Measurements from ENCODE around the gene SOWAHB.
"Not testable (repeated sequence)": the region's sequence is repeated elsewhere in the genome, so short reads cannot be mapped to it uniquely, and the experiment has no call there.

Gene SOWAHB

DNA sequence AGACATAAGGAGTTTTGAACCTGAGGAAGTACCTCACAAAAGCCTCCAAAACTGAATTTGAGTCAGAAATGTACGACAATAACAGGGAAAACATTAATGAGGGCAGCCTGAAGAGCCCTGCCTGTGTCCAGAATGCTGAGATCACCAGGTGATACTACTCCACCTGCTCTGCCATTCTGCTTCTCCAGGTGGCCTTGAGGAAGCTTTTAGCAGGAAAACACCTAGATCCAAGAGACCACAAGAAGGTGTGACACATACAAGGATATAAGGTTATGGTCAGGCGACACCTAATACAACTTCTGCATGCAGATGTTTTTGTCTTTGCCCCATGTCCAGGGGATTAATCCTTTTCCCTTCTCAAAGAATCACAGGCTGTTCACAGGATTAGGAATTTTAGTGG is 15.3 kb downstream of the SOWAHB start:
- no peaks in the 10 kb centered on the region for H3K36me3 Mint-ChIP-seq
- no peaks in the 10 kb centered on the region for H3K9me3 Mint-ChIP-seq
- H3K4me3 Mint-ChIP-seq: no peak overlapping the region
- H3K27ac Mint-ChIP-seq: no peak overlapping the region
- no peak for DNase-seq (ENCODE audit: low spot score in 2 of 2)
- H3K27me3 Mint-ChIP-seq: peaks cover 15% of the 10 kb centered on the region
- ATAC-seq (ENCODE audit: low read depth): no peak
- no peaks in the 10 kb centered on the region for H3K4me1 Mint-ChIP-seq

DNA sequence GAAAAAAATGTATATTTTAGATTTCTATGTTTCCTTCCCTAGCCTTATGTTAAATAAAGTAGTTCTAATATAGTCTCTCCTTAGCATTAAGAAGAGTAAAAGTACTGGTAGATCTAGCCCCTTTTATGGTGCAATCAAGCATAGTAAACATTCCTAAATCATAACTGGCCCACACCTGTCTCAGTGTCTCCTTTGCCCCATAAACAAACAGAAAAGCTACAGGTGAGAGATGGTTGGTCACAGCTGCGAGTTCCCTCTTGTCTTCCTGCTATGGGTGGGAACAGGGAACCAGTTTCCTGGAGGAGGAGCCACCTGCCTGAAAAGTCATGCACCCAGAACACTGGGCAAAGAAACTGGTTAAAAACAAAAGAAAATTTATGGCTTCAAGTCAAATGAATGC is 16.6 kb downstream of the SOWAHB start:
- Mint-ChIP-seq H3K27me3 (peaks cover 15% of the 10 kb centered on the region), H3K27ac (no peak overlapping the region), H3K4me1 (no peaks in the 10 kb centered on the region), H3K9me3 (no peaks in the 10 kb centered on the region), H3K36me3 (no peaks in the 10 kb centered on the region), H3K4me3 (no peak overlapping the region)
- DNase-seq (ENCODE audit: low spot score in 2 of 2) (no peak), ATAC-seq (ENCODE audit: low read depth) (no peak)

DNA sequence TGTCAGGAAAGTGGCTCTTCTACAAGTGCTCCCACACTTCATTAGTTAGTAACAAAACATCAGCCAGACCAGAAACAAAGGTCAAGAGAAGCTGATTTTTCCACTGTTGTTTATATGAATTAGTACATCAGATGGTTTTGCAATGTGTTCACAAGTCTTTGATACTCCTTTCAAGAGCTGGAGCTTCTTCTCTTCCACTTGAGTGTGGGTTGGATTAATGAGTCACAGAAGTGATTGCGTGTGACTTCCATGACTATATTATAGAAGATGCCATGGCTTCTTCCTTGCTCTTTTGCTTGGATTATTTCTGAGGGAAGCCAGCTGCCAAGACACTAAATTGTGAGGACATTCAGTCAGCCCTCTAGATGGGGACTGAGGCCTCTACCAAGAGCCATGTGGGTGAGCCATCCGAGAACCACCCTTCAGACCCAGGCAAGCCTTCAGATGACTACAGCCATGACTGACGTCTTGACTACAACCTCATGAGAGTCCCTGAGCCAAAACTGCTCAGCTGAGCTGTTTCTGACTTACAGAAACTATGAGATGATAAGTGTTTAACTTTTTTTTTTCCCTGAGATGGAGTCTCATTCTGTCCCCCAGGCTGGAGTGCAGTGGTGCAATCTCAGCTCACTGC is 18.1 kb downstream of the SOWAHB start:
- ATAC-seq (ENCODE audit: low read depth) (no peak), DNase-seq (ENCODE audit: low spot score in 2 of 2) (no peak)
- Mint-ChIP-seq H3K9me3 (peaks cover 1% of the 10 kb centered on the region), H3K4me1 (no peaks in the 10 kb centered on the region), H3K4me3 (no peak overlapping the region), H3K27ac (no peak overlapping the region), H3K36me3 (no peaks in the 10 kb centered on the region), H3K27me3 (peaks cover 15% of the 10 kb centered on the region)

DNA sequence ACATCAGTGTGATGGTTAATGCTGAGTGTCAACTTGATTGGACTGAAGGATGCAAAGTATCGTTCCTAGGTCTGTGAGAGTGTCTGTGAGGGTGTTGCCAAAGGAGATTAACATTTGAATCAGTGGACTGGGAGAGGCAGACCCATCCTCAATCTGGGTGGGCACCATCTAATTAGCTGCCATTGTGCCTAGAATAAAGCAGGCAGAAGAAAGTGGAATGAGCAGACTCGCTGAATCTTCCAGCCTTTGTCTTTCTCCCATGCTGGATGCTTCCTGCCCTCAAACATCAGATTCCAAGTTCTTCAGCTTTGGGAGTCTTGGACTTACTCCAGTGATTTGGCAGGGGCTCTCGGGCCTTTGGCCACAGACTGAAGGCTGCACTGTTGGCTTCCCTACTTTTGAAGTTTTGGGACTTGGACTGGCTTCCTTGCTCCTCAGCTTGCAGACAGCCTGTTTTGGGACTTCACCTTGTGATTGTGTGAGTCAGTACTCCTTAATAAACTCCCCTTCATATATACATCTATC is 19.2 kb downstream of the SOWAHB start:
- not testable (repeated sequence) for H3K27ac Mint-ChIP-seq; H3K36me3 Mint-ChIP-seq; H3K4me3 Mint-ChIP-seq; DNase-seq (ENCODE audit: low spot score in 2 of 2); H3K4me1 Mint-ChIP-seq; ATAC-seq (ENCODE audit: low read depth); H3K9me3 Mint-ChIP-seq
- peaks cover 17% of the 10 kb centered on the region for H3K27me3 Mint-ChIP-seq

DNA sequence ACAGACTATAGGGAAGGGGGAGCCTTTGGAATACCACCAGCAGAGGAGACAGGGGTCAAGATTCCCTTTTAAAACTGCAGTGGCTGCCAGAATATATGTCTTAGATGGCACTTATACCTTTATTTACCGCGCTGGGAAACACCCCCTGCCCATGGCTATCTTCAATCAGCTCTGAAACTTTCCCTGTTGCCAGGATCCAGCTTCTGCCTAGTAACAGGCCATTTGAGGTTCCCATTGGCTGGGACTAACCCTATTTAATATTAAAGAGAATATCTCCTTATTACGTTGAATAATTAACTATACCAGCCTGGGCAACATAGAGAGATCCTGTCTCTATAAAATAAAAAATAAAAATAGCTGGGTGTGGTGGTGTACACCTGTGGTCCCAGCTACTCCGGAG is 23.8 kb downstream of the SOWAHB start:
- Mint-ChIP-seq H3K9me3 (peaks cover 5% of the 10 kb centered on the region), H3K4me1 (no peaks in the 10 kb centered on the region), H3K36me3 (no peaks in the 10 kb centered on the region), H3K27ac (no peak overlapping the region), H3K27me3 (peaks cover 17% of the 10 kb centered on the region), H3K4me3 (no peak overlapping the region)
- no peak for ATAC-seq (ENCODE audit: low read depth)
- no peak for DNase-seq (ENCODE audit: low spot score in 2 of 2)

DNA sequence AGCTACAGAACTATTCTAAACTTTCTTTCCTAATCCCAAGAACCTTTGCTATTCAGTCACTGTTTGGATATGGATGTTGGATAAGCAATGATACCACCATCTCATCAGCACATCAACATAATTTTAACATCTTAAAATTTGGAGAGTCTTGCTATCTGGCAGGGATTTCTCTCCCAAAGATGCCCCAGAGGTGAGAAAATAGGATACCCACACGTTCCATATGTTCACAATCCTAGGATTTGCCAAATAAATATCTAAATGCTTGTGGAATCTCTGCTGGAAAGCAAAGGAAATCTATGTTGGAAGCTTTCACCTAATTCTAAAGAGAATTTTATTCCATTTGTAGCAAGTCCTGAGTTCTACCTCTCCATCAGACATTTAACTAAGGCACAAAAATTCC is 24.4 kb downstream of the SOWAHB start:
- Mint-ChIP-seq H3K36me3 (no peaks in the 10 kb centered on the region), H3K9me3 (peaks cover 5% of the 10 kb centered on the region), H3K4me3 (no peak overlapping the region), H3K27ac (no peak overlapping the region), H3K27me3 (peaks cover 15% of the 10 kb centered on the region), H3K4me1 (no peaks in the 10 kb centered on the region)
- no peak for ATAC-seq (ENCODE audit: low read depth)
- no peak for DNase-seq (ENCODE audit: low spot score in 2 of 2)

DNA sequence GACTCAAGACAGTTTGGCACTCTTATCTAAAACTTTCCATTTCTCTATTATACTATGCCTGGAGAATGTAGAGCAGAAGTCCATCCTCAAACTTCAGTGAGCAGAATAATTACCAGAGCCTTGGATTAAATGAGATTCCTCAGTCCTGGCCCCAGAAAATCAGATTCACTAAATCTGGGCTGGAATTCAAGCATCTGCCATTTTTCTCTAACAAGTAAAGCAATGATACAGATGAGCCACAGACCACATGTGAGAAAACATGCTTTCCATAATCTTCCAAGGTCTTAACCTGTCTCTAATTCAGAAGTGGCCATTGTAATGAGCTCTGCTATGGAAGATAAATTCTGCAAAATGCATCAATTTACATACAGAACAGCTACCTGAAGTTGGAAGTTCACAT is 25.4 kb downstream of the SOWAHB start:
- Mint-ChIP-seq H3K27me3 (peaks cover 8% of the 10 kb centered on the region), H3K4me1 (no peaks in the 10 kb centered on the region), H3K4me3 (no peak overlapping the region), H3K9me3 (peaks cover 5% of the 10 kb centered on the region), H3K36me3 (no peaks in the 10 kb centered on the region), H3K27ac (no peak overlapping the region)
- no peak for DNase-seq (ENCODE audit: low spot score in 2 of 2)
- ATAC-seq (ENCODE audit: low read depth): no peak

DNA sequence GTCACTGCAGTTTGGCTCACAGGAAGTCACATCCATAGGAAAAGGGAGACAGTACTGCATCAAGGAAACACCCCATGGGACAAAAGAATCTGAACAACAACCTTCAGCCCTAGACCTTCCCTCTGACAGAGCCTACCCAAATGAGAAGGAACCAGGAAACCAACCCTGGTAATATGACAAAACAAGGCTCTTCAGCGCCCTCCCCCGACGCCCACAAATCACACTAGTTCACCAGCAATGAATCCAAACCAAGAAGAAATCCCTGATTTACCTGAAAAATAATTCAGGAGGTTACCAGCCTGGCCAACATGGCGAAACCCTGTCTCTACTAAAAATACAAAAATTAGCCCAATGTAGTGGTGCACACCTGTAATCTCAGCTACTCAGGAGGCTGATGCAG is 29.2 kb downstream of the SOWAHB start:
- not testable (repeated sequence) for H3K4me3 Mint-ChIP-seq; H3K4me1 Mint-ChIP-seq; DNase-seq (ENCODE audit: low spot score in 2 of 2); H3K9me3 Mint-ChIP-seq; H3K36me3 Mint-ChIP-seq; ATAC-seq (ENCODE audit: low read depth); H3K27ac Mint-ChIP-seq; H3K27me3 Mint-ChIP-seq

DNA sequence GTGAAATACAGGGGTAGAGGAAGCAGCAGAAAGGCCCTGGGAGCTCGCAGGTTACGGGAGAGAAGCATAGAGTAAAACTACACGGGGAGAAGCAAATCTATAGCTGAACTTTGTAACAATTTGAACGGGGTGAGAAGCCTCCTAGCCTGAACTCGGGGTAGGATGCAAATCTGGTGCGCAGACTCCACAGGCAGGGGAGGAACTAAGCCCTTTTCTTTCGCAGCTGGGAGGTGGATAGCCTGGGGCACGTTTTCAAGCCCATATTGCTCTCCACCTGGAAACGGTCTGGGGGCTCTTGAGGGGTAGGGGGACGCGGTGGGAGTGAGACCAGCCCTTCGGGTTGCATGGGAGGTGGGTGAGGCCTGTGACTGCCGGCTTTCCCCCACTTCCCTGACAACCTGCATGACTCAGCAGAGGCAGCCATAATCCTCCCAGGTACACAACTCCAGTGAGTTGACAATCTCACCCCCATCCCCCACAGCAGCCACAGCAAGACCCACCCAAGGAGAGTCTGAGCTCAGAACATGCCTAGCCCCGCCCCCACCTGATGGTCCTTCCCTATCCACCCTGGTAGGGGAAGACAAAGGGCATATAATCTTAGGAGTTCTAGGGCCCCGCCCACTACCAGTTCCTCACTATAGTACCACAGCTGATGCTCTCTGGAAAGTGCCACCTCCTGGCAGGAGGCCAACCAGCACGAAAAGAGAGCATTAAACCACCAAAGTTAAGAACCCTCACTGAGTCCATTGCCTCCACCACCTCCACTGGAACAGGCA is 29.9 kb downstream of the SOWAHB start:
- ATAC-seq (ENCODE audit: low read depth): no peak
- Mint-ChIP-seq H3K9me3 (peaks cover 2% of the 10 kb centered on the region), H3K4me3 (no peak overlapping the region), H3K27ac (no peak overlapping the region), H3K4me1 (no peaks in the 10 kb centered on the region), H3K36me3 (no peaks in the 10 kb centered on the region), H3K27me3 (peaks cover 8% of the 10 kb centered on the region)
- no peak for DNase-seq (ENCODE audit: low spot score in 2 of 2)

DNA sequence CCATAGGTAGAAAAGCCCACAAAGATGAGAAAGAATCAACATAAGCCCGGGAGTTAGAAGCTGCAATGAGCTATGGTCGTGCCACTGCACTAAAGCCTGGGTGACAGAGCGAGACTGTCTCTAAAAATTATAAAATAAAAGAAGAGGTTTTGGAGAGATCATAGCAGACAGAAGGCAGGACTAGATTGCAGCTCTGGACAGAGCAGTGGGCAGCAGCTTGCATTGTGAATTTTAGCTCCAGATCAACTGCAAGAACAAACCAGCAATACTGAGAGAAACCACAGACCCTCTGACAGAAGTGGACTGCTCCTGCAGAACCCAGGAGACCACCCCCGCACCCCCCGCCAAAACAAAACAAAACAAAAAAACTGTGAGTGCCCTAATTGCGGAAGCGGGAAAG is 30.6 kb downstream of the SOWAHB start:
- DNase-seq (ENCODE audit: low spot score in 2 of 2) (no peak), ATAC-seq (ENCODE audit: low read depth) (no peak)
- H3K27ac Mint-ChIP-seq: no peak overlapping the region
- H3K27me3 Mint-ChIP-seq: peaks cover 8% of the 10 kb centered on the region
- no peak overlapping the region for H3K4me3 Mint-ChIP-seq
- H3K36me3 Mint-ChIP-seq: no peaks in the 10 kb centered on the region
- H3K4me1 Mint-ChIP-seq: no peaks in the 10 kb centered on the region
- peaks cover 2% of the 10 kb centered on the region for H3K9me3 Mint-ChIP-seq

DNA sequence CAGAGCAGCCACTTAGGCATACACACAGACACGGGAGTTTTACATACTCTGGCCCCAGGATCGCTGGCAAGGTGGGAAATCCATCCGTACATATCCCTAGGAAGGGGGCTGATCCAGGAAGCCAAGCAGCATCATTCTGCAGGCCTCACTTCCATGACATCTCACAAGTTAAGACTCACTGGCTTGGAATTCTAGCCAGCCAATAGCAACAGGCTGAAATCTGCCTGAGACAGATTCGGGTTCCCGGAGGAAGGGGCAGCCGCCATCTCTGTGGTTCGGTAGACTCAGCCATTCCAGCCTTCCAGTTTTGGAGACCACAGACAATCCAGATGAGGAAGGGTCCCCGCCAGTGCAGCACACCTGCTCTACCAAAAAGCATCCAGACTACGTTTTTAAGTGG is 31.3 kb downstream of the SOWAHB start:
- Mint-ChIP-seq H3K27me3 (peaks cover 8% of the 10 kb centered on the region), H3K4me1 (no peaks in the 10 kb centered on the region), H3K9me3 (peaks cover 2% of the 10 kb centered on the region), H3K27ac (no peak overlapping the region), H3K36me3 (no peaks in the 10 kb centered on the region), H3K4me3 (no peak overlapping the region)
- no peak for DNase-seq (ENCODE audit: low spot score in 2 of 2)
- ATAC-seq (ENCODE audit: low read depth): no peak

DNA sequence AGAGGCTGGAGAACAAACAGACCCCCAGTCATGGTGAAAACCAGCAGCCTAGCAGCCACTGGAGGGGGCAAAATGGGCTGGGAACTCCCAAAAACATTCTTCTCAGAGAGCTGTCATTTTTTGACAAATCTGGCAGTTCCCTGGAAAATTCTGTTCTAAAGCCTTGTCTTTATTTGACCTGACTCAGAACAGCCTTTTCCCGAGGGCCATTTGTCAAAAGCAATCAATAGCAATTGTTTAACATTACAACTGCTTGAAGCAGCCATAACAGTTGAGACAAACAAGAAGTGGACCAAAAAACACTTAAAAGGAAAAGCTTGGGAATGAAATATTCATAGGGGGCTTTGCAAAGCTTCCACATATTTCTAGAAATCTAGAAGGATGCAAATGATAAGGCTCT is 39.6 kb downstream of the SOWAHB start:
- Mint-ChIP-seq H3K4me1 (no peaks in the 10 kb centered on the region), H3K36me3 (no peaks in the 10 kb centered on the region), H3K4me3 (no peak overlapping the region), H3K9me3 (no peaks in the 10 kb centered on the region), H3K27ac (no peak overlapping the region), H3K27me3 (peaks cover 4% of the 10 kb centered on the region)
- DNase-seq (ENCODE audit: low spot score in 2 of 2) (no peak), ATAC-seq (ENCODE audit: low read depth) (no peak)

DNA sequence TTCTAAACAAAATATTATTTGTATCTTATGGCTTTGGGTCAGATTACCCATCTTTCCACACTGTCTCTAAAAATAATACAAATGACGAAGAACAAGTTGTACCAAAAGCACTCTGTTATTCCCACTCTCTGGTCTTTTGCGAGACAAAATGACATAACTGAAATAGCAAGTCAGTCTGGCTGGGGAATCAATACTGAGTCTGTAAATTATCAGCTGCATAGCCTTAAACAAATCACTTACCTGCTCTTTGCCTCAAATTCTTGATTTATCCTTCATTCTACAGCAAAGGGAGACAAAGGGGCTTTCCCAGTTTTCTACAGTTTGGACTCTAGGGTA is 40.9 kb downstream of the SOWAHB start:
- no peak for DNase-seq (ENCODE audit: low spot score in 2 of 2)
- peaks cover 3% of the 10 kb centered on the region for H3K27me3 Mint-ChIP-seq
- H3K36me3 Mint-ChIP-seq: no peaks in the 10 kb centered on the region

DNA sequence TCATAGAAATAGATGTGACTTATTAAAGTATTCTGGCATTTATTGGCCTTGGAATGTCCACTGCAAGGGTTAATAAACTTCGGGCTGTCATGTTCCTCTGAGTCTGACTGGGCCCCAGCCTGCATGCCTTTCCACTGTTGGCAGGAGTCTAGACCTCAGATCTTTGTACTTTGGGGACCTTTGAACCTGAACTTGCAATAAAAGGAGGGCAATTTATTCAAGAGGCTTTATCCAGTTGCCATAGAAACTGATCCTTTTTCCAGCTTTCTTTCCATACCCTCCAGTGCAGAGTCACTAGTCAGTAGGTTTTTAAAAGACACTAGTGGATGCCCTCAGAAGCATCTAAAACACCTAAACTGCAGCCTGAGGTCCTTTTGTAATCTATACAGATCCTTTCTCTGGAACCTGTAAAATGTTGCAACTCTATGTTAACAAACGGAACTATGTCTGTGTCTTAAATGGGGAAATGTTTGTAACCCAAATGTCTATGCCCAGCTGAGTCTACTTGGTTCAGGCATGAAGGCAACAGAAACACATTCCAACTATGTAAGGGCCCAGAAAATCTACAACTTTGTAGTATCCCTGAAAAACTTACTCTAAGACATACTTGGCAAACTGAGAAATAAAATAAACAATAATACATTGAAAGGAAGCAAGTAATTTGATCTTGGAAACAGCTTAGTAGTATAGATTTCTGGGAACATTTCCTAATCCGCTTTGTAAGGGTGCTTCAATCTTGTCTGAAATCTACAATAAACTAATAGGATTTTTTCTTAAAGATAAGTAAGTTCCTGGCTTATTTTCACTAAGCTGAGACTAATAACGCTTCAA is 41.5 kb downstream of the SOWAHB start:
- no peak overlapping the region for H3K4me3 Mint-ChIP-seq
- H3K27ac Mint-ChIP-seq: no peak overlapping the region
- no peaks in the 10 kb centered on the region for H3K4me1 Mint-ChIP-seq
- peaks cover 3% of the 10 kb centered on the region for H3K27me3 Mint-ChIP-seq
- ATAC-seq (ENCODE audit: low read depth) (no peak), DNase-seq (ENCODE audit: low spot score in 2 of 2) (no peak)
- H3K36me3 Mint-ChIP-seq: no peaks in the 10 kb centered on the region
- no peaks in the 10 kb centered on the region for H3K9me3 Mint-ChIP-seq

More for the DNA sequence above, 40.9 kb downstream of the SOWAHB start:
- ATAC-seq (ENCODE audit: low read depth): no peak
- no peaks in the 10 kb centered on the region for H3K9me3 Mint-ChIP-seq
- H3K4me1 Mint-ChIP-seq: no peaks in the 10 kb centered on the region
- H3K4me3 Mint-ChIP-seq: no peak overlapping the region
- H3K27ac Mint-ChIP-seq: no peak overlapping the region
